ENCODE results near the gene STPG4.

Gene STPG4

DNA sequence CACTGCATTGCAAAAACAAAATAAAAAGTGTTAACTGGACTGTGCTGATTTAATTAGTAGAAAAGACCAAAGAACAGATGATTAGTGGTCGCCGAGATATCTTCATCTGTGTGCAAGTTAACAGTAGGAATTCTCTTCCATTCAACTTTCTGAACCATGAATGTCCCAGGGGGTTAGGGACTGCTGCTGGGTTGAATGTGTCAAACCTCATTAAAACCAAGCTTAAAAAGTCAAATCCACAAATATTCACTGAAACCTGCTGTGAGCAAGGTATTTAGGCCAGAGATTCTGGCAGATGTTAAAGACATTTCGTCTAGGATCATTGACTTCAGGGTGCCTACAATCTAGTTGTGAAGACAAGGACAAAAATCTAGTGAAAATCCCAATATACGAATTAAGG is 58.7 kb downstream of the STPG4 start:
- in situ Hi-C loops (cut with MboI; ENCODE audit: low pct_unique_long_range_greater_than_20kb, low sequenced_read_pairs): no loop called here
- no peak for DNase-seq

DNA sequence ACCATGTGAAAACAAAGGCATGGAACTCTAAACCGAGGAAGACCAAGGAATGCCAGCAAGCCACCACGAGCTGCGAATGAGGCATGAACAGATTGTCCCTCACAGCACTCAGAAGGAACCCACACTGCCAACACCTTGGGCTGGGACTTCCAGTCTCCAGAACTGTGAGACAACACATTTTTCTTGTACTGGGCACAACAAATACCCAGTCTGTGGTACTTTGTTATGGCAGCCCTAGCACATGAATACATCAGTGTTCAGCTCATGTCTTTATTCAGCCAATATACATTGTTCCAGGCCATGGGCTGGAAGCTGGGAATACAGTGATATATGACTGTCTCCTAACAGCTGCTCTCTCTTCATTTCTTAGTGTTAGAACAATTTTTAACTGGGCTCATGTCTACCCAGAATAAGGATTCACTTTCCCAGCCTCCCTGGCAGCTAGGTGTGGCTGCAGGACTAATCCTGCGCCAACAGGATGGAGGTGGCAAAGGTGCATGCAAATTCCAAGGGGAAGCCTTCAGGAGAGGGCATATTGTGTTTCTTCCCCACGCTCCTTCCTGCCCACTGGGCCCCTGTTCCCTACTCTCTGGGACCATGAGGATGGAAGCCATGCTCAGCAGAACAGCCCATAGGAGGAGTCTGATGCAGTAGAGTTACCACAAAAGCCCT is 59.6 kb downstream of the STPG4 start:
- no peak for DNase-seq
- in situ Hi-C loops (cut with MboI; ENCODE audit: low pct_unique_long_range_greater_than_20kb, low sequenced_read_pairs): no loop called here

DNA sequence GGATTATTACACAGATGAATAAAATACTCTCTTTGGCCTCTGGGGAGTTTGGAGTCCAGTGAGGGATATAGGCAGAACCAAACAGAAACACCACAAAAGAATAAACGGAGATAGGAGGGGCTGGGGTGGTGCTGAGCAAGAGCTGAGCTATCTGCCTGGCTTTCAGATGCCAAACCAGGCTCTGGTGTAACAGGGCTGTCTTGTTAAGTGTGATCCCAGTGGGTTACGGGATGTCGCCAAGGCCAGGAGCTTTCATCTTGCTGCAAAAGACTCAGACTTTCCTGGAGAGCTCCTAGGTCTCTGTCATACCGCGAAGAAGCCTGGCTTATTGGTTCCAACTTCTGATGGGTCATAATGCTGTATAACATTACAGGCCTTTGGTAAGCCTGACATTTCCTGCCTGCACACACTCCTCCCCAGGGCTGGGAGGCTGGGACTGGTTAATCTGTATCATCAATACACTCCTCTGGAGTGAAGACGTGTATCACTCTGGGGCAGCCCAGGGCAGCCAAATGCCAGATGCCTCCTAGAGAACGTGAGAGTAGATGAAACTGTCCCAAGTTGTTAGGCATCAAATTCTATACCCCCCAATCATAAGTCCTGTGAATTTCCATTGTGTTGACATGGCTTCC is 60.5 kb downstream of the STPG4 start:
- in situ Hi-C loops (cut with MboI; ENCODE audit: low pct_unique_long_range_greater_than_20kb, low sequenced_read_pairs): no loop called here

DNA sequence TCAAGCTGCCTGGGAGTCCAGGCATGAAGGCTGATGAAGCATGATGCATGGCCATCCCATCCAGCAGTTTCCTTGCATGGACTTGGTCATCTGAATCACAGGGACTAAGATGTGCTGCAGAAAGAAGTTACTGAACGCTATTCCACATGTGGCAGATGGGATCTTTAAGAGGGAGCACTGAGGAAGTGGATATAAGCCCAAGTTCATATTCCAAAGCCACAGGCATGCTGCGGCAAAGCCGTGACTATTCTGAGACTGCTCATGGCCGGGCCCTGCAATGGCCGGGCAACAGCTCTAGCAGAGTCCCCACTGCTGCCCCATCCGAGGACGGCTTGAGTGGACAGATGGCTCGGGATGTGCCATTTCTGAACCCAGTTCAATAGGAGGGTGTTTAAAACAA is 61.5 kb downstream of the STPG4 start:
- in situ Hi-C loops (cut with MboI; ENCODE audit: low pct_unique_long_range_greater_than_20kb, low sequenced_read_pairs): no loop called here
- no peak for DNase-seq

More for the DNA sequence above, 60.5 kb downstream of the STPG4 start:
- DNase-seq: no peak

DNA sequence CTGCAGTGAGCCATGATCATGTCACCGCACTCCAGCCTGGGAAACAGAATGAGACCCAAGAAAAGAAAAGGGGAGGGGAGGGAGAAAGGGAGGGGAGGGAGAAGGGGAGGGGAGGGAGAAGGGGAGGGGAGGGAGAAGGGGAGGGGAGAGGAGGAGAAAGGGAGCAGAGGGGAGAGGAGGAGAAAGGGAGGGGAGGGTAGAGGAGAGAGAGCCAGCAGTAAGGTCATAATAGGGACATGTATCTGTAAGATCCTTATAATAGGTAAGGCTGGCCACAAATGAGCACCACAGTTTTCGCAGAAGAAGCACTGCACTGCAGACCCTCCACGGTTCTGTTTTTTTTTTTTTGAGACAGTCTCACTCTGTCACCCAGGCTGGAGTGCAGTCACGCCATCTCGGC is 62.6 kb downstream of the STPG4 start:
- in situ Hi-C loops (cut with MboI; ENCODE audit: low pct_unique_long_range_greater_than_20kb, low sequenced_read_pairs): no loop called here
- DNase-seq: no peak

DNA sequence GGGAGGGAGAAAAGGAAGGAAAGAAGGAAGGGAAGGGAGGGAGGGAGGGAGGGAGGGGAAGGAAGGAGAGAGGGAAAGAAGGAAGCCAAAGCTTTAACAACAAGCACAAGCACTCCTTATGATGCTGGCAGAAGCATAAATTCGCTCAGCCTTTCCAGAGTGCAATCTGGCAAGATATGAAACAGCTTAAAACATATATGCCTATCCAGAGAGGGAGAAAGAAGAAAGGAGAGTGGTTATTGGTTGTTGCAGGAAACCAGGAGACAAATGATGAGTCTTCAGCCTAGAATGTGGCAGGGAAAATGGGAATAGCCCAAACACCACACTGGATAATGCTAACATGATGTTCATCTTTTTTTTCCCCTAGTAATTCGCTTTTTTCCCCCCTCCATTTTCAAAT is 64.0 kb downstream of the STPG4 start:
- no peak for DNase-seq
- in situ Hi-C loops (cut with MboI; ENCODE audit: low pct_unique_long_range_greater_than_20kb, low sequenced_read_pairs): no loop called here

DNA sequence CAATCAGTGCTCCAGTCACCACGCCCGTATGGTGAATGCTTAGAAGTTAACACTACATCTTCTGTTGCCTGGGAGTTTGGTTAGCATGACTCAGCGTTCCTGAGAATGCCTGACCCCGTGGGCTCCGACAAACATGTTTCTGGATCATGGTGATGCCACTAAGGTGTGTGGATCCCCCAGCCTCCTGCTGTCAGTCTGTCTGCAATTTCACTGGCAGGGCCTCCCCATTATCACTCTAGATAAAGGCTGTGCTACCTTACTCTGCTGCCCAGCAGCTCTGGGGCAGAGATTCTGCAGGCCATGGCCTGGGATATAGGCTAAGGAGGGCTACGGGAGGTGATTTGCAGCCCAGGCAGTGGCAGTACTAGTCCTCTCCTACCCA is 66.0 kb downstream of the STPG4 start:
- in situ Hi-C loops (cut with MboI; ENCODE audit: low pct_unique_long_range_greater_than_20kb, low sequenced_read_pairs): no loop called here
- no peak for DNase-seq

DNA sequence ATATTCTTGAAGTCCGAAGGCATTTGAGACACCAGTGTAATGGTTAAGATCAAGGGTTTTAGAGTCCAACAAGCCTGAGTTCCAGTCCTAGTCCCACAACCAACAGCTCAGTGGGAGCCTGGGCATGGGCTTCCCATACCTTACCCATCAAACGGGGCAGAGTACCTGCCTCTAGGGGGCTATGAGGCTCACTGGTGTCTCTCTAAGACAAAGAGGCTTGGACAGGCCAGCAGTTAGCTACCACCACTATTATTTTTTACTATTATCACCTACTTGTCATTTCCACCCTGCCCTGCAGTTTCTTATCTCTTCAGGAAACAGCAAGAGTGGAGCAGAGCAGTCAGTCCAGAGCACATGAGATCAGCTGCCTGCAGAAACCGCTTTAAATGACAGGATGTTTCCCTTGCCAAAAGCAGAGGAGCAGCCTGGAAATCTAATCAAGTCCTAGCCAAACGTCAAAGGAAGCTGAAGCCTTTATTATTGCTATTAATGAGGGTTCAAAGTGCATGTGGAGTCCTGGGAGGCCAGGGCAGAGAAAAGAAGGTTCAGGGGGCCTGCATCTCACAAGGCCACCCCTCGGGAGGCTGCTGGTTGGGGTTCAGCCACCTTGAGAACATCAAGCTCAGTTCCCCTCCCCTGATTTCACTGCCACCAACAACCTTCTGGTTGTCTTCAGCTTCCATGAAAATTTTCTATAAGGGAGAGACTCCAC is 66.6 kb downstream of the STPG4 start:
- DNase-seq: no peak

DNA sequence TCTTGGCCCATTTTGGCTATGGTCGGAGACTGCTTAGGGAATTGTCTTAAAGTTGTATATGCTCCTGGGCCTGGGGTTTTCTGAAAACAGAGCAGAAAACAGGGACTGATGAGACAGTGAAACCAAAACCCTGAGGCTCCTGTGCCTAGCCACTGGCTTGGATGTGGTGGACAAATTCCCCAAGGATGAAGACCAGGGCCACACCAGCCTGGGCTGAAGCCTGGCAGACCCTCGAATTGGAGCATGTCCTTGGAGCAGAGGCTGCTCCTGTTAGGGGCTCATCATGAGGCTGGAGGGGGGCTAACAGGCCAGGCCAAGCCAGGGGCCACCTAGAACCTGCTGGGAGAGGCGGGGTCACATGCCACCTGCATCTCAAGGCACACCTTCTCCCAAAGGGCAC is 68.1 kb downstream of the STPG4 start:
- DNase-seq: no peak
- in situ Hi-C loops (cut with MboI; ENCODE audit: low pct_unique_long_range_greater_than_20kb, low sequenced_read_pairs): no loop called here

More for the DNA sequence above, 66.6 kb downstream of the STPG4 start:
- in situ Hi-C loops (cut with MboI; ENCODE audit: low pct_unique_long_range_greater_than_20kb, low sequenced_read_pairs): no loop called here

DNA sequence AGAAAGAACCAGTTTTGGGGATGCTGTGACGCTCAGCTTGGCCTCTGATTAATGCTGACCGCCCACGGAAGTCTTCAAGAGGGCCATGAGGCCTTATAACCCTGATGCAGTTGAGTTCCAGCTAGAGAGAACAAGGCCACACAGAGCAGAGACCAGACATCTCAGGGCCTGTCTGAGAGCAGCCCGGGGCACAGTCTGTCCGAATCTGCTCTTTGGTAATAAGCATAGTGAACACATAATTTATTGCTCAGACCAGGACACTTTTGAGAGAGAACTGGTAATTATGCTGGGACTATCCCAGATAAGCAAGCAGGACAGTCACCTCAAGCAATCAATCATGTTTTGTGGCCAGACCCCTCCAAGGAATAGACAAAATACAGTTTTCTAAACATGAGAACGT is 68.5 kb downstream of the STPG4 start:
- in situ Hi-C loops (cut with MboI; ENCODE audit: low pct_unique_long_range_greater_than_20kb, low sequenced_read_pairs): no loop called here

DNA sequence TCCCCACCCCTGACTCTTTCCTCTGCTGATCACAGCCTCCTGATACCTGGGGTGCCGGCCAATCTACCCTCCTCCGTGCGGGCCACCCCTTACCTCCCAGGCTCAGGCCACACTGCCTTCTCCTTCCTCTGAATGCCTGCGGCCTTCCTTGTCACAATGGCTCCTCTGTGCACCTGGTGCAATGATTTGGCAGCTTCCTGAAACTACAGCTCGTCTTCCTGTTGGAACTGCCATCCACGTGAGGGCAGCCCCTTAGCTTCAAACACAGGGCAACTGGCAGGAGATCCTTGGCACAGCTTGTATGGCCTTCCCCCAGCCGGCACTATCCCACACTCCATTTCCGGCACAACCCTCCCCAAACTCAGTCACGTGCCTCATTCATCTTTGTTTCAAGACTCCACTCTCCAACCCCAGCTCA is 69.0 kb downstream of the STPG4 start:
- DNase-seq: no peak
- in situ Hi-C loops (cut with MboI; ENCODE audit: low pct_unique_long_range_greater_than_20kb, low sequenced_read_pairs): no loop called here

More for the DNA sequence above, 68.5 kb downstream of the STPG4 start:
- DNase-seq: no peak

DNA sequence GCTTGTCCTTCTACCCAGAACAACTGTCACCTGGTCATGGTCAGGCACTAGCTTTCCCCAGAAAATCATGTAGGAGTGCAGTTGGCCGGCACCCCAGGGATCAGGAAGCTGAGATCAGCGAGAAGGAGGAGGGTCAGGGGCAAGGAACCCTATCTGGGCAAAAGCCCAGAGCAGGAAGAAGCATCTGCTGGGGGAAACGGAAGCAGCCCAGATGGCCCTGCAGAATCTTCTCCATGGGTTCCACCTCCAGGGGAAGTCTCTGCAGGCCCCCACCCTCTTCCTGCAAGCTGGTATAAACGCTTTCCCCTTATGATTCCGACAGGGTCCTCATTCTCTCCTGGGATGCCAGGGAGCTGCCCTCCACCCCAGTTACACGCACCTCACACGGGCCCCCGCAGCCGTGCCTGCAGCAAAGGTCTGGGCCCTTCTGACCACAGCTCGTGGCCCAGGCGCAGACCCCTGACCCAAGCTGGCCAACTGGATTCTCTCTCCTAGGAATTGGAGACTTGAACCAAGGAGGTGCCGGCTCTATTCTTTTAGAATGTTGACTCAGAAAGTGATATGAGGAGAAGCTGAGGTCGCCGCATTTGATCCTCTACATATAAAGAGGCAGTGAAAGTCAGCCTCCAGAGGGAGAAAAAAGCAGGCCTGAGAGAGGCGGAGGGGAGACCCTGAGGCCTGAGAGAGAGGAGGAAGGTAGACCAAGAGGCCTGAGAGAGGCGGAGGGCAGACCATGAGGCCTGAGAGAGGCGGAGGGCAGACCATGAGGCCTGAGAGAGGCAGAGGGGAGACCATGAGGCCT is 71.0 kb downstream of the STPG4 start:
- in situ Hi-C loops (cut with MboI; ENCODE audit: low pct_unique_long_range_greater_than_20kb, low sequenced_read_pairs): no loop called here
- DNase-seq: peak; percentile 61

DNA sequence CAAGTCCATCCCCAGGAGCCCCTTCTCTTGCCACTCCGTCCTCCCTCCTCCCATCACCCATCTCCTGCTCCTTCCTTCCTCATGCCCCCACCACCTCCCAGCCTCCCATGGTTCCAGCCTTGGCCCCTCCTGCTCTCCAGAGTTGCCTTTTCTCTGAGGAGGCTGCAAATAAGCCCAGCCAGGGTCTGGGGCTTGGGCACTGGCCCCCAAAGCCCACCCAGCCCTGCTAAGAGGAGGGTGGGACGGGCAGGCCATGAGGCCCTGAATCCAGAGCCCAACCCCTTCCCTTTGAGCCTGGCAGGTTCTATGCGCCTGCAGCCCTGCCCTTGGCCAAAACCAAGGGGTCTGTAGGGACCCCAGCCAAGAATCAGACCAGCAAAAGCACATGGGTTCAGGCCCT is 71.6 kb downstream of the STPG4 start:
- in situ Hi-C loops (cut with MboI; ENCODE audit: low pct_unique_long_range_greater_than_20kb, low sequenced_read_pairs): no loop called here
- no peak for DNase-seq

DNA sequence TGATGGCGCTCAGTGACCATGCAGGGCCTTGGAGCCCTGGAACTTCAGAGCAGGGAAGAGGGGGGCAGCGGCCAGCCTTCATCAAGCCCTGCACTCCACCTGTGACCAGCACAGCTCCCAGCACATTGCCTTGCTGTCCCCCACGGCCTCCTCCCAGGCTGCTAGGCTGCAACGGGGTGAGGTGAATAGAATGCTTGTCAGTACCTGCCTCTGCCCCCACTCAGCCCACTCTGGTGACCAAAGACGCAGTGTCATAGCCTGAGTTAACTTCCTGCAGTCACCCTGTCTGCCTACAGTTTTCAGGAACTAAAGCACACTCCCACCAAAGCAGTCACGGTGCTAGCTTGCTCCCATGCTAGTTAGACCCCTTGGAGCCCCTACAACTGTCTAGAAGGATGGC is 72.1 kb downstream of the STPG4 start:
- DNase-seq: no peak
- in situ Hi-C loops (cut with MboI; ENCODE audit: low pct_unique_long_range_greater_than_20kb, low sequenced_read_pairs): no loop called here

DNA sequence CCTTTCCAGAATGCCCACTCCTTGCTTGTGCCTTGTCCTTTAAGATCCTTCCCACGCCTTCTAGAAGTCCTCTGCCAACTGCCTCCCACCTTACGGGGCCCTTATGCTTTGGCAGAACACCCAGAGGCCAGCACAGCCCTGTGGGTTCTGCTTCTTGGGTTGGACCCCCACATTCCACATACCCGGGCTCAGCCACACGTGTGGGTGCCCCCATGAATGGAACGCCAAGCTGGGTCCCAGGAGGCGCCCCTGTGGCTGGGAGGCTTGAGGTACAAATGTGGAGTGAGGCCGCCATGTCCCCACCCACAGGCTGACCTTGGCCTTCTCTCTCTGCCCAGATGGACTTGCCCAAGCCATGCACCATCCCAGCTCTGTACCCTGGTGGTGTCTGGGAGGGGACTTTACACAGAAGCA is 74.2 kb downstream of the STPG4 start:
- in situ Hi-C loops (cut with MboI; ENCODE audit: low pct_unique_long_range_greater_than_20kb, low sequenced_read_pairs): no loop called here
- DNase-seq: no peak

DNA sequence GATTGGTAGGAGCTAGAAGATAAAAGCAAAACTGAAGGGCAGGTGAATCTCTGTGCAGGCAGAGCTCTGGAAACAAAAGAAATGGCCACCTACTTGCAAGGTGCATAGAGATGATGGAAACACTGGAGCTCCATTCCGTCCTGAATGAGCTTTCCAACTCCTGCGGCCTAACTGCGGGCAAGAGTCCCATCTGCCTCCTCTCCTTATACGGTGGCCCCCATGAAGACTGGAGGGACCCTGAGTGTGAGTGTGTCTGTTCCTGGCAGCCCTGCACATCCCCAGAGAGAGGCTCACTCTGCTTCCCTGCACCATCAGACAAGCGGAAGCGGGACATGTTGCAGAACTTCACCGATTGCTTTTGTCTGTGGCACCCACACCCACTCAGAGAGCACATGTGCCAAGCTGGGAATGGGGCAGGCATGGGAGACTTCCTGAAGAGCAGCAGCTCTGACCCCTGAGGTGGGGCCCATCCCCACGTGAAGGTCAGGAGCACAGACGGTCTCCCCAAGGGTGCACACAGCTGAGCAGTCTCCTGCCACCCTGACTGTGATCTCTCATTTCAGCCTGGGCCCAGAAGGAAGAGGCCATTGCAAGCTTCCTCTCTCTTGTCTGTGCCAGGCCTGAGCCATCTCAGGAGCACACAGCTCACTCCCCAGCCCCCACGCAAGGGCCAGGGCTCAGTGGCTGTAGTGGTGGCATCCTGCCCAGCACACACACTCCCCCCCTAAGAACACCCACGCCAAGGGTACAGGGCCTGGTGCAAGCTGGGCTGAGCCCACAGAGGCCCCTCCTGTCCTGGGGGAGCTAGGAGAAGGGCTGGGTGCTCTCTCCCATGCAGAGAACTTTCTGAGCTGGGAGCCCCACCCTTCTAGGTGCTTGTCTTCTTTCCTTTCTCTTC is 75.3 kb downstream of the STPG4 start:
- DNase-seq: no peak
- in situ Hi-C loops (cut with MboI; ENCODE audit: low pct_unique_long_range_greater_than_20kb, low sequenced_read_pairs): no loop called here

DNA sequence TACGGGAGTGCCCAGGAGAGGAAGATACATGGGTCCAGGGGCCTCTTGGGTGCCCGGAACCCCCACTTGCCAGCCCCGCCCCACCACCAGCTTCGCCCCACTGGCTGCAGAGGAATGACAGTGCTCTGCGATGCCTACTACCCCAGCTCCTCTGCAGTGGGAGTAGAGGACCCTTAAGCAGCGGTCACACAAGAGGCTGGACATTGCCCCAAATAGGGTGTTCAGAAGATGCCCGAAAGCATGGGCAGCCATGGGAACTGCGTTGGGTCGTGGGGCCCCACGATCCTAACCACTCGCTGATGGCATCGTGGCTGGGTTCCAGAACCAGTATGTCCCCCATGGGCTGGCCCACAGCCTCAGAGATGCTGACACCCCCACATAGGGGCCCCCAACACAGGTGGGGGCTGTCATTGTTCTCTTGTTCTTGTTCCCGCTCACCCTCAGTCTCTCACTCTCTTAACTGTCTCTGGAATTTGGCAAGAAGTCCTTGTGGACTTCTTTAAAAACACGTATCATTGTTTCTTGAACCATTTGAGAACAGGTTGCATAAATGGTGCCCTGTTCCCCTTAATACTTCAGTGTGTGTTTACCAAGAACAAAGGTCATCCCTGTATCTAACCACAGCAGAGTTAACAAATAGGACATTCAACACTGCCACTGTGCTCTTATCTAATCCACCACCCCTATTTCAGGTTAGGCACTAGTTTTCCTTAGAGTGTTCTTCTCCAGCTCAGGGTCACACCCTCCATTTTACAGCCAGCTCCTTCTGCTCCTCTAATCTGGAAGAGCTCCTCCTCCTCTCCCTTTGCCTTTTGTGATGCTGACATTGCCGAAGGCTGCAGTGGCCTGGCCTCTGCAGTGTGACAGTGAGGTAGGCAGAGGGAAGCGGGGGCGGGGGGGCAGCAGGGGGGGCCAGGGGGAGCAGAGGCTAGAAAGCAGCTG is 76.3 kb downstream of the STPG4 start:
- in situ Hi-C loops (cut with MboI; ENCODE audit: low pct_unique_long_range_greater_than_20kb, low sequenced_read_pairs): no loop called here
- no peak for DNase-seq
